ENCODE data around the gene SDCCAG8. TPM values are rescaled to one million over a fixed set of nuclear protein-coding genes. Genes with fewer than 3 reads are reported as not detected.
"Not testable (repeated sequence)": the region's sequence is repeated elsewhere in the genome, so short reads cannot be mapped to it uniquely, and the experiment has no call there.

Gene SDCCAG8
- total RNA-seq, 1 experiment from 2014 or later: 10.0 TPM

DNA sequence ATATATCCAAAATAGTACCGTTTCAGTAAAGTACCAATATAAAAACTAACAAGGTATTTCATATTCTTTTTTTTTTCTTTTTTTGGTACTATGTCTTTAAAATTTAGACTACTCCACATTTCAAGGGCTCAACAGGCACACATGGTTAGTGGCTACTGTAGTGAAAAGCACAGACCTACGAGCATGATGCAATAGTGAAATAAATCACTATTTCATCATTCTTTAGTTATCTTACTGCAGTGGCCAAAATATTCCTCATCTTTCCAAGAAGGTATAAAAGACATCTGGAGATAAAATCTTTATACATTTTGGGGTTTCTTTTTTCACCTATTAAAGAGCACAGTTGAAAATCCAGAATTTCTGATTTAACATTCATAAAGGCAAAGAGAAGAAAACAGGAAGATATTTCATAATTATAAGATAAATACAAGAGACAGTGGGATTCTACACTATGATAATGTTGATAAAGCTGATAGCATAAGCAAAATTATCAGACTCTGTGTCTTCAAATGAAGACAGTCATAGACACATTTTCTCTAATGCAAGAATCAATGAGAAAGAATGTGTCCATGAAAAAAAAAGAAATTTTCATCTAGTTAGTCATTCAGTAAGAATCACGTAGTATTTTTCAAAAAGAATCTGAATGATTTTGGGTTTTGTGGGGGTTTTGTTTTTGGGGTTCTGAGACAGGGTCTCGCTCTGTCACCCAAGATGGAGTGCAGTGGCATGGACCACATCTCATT is 42.6 kb upstream of the SDCCAG8 start:
- no peak overlapping the region for H2AK5ac ChIP-seq (ENCODE audit: insufficient read length, low read length)
- H3K9me3 ChIP-seq (ENCODE audit: control insufficient read depth, low read depth, low read length): no peaks in the 10 kb centered on the region
- Mint-ChIP-seq H3K4me3 (no peak overlapping the region), H3K27me3 (ENCODE audit: low read depth) (no peaks in the 10 kb centered on the region), H3K9me3 (no peaks in the 10 kb centered on the region; a peak in 1 of 5 replicates), H3K36me3 (ENCODE audit: insufficient read depth in 1 of 3, low read depth in 3 of 3) (peaks cover 23 to 30% (median 27%) of the 10 kb centered on the region in 3 experiments), H3K27ac (peak overlapping the region in 1 of 3 experiments; percentile 48; a peak in 1 of 7 replicates), H3K4me1 (peaks cover 8 to 13% of the 10 kb centered on the region in 2 experiments)
- H3K27ac ChIP-seq (ENCODE audit: insufficient read length, low read depth, low read length): no peak overlapping the region
- H4K8ac ChIP-seq (replicated peaks; ENCODE audit: insufficient read length, low read depth, low read length): no peak overlapping the region
- no peaks in the 10 kb centered on the region for H3K79me2 ChIP-seq (ENCODE audit: insufficient read depth, low read length)
- no peaks in the 10 kb centered on the region for H3K27me3 ChIP-seq (ENCODE audit: insufficient read depth, low read length)
- no peak overlapping the region for H2AFZ ChIP-seq (ENCODE audit: low read length)
- no peak overlapping the region for H3K18ac ChIP-seq (ENCODE audit: insufficient read length, low read depth, low read length)
- H2BK20ac ChIP-seq (ENCODE audit: low read depth, low read length, poor library complexity, severe bottlenecking): no peak overlapping the region
- H3K14ac ChIP-seq (ENCODE audit: insufficient read depth, low read length): no peak overlapping the region
- H3K79me1 ChIP-seq (ENCODE audit: insufficient read depth, low read depth, low read length, poor library complexity, severe bottlenecking): no peaks in the 10 kb centered on the region
- H3K4me1 ChIP-seq (ENCODE audit: insufficient read depth, low read length): no peaks in the 10 kb centered on the region
- no peak overlapping the region for H4K91ac ChIP-seq (ENCODE audit: insufficient read length, low read depth, low read length)
- no peak overlapping the region for H4K5ac ChIP-seq (ENCODE audit: insufficient read length, low read depth, low read length)
- no peak overlapping the region for H3T11ph ChIP-seq (ENCODE audit: low read length)
- H3K9ac ChIP-seq (ENCODE audit: extremely low read depth, insufficient read length, low read length): no peak overlapping the region
- no peak overlapping the region for H3K4ac ChIP-seq (ENCODE audit: low read depth, low read length)
- TF ChIP-seq, protein P1, sequence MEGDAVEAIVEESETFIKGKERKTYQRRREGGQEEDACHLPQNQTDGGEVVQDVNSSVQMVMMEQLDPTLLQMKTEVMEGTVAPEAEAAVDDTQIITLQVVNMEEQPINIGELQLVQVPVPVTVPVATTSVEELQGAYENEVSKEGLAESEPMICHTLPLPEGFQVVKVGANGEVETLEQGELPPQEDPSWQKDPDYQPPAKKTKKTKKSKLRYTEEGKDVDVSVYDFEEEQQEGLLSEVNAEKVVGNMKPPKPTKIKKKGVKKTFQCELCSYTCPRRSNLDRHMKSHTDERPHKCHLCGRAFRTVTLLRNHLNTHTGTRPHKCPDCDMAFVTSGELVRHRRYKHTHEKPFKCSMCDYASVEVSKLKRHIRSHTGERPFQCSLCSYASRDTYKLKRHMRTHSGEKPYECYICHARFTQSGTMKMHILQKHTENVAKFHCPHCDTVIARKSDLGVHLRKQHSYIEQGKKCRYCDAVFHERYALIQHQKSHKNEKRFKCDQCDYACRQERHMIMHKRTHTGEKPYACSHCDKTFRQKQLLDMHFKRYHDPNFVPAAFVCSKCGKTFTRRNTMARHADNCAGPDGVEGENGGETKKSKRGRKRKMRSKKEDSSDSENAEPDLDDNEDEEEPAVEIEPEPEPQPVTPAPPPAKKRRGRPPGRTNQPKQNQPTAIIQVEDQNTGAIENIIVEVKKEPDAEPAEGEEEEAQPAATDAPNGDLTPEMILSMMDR (conservative IDR thresholded peaks at IDR 0.05): no peak
- no peaks in the 10 kb centered on the region for H3K23me2 ChIP-seq (ENCODE audit: insufficient read length, low read depth, low read length, poor library complexity, severe bottlenecking)
- WGBS (ENCODE audit: extremely low coverage, insufficient read length, low lambda C conversion rate): no CpG with 5 or more reads among the region's 4 CpGs
- H2BK120ac ChIP-seq (ENCODE audit: low read depth, low read length, poor library complexity, severe bottlenecking): no peak overlapping the region
- H2BK5ac ChIP-seq (ENCODE audit: insufficient read length, low read length): no peak overlapping the region
- no peak overlapping the region for H3K56ac ChIP-seq (ENCODE audit: insufficient read length, low read depth, low read length)
- DNase-seq: no peak
- H4K20me1 ChIP-seq (ENCODE audit: control insufficient read depth, insufficient read depth, insufficient read length): no peaks in the 10 kb centered on the region
- H3K23ac ChIP-seq (ENCODE audit: insufficient read length, low read depth, low read length): no peak overlapping the region
- H2BK12ac ChIP-seq (ENCODE audit: insufficient read length, low read depth, low read length): no peak overlapping the region
- no peak overlapping the region for H3K4me2 ChIP-seq (ENCODE audit: insufficient read depth, insufficient read length, low read length)
- H2BK15ac ChIP-seq (ENCODE audit: low read depth, low read length): no peak overlapping the region

DNA sequence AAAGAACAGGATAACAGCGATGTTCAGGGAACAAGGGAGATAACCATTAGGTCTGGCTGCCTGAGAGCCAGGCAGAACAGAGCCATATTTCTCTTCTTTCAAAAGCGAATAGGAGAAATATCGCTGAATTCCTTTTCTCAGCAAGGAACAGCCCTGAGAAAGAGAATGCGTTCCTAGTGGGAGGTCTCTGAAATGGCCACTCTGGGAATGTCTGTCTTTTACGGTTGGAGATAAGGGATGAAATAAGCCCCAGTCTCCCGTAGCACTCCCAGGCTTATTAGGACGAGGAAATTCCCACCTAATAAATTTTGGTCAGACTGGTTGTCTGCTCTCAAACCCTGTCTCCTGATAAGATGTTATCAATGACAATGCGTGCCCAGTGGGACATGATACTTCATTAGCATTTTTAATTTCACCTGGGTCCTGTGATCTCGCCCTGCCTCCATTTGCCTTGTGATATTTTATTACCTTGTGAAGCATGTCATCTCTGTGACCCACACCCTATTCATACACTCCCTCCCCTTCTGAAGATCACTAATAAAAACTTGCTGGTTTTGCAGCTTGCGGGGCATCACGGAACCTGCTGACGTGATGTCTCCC is 40.5 kb upstream of the SDCCAG8 start:
- H3K4me2 ChIP-seq (ENCODE audit: insufficient read depth, insufficient read length, low read length); H3K9me3 ChIP-seq (ENCODE audit: control insufficient read depth, low read depth, low read length); H3K4me3 Mint-ChIP-seq; H3K23me2 ChIP-seq (ENCODE audit: insufficient read length, low read depth, low read length, poor library complexity, severe bottlenecking); H3K56ac ChIP-seq (ENCODE audit: insufficient read length, low read depth, low read length); H3T11ph ChIP-seq (ENCODE audit: low read length); H3K79me2 ChIP-seq (ENCODE audit: insufficient read depth, low read length); H4K8ac ChIP-seq (replicated peaks; ENCODE audit: insufficient read length, low read depth, low read length); H3K9ac ChIP-seq (ENCODE audit: extremely low read depth, insufficient read length, low read length); H4K5ac ChIP-seq (ENCODE audit: insufficient read length, low read depth, low read length); H2AFZ ChIP-seq (ENCODE audit: low read length); H4K91ac ChIP-seq (ENCODE audit: insufficient read length, low read depth, low read length); H3K4ac ChIP-seq (ENCODE audit: low read depth, low read length); H3K27ac ChIP-seq (ENCODE audit: insufficient read length, low read depth, low read length); H3K14ac ChIP-seq (ENCODE audit: insufficient read depth, low read length); H3K27me3 Mint-ChIP-seq (ENCODE audit: low read depth); H4K20me1 ChIP-seq (ENCODE audit: control insufficient read depth, insufficient read depth, insufficient read length); H3K23ac ChIP-seq (ENCODE audit: insufficient read length, low read depth, low read length); H2BK5ac ChIP-seq (ENCODE audit: insufficient read length, low read length); H2BK120ac ChIP-seq (ENCODE audit: low read depth, low read length, poor library complexity, severe bottlenecking); H3K4me1 ChIP-seq (ENCODE audit: insufficient read depth, low read length); H2BK20ac ChIP-seq (ENCODE audit: low read depth, low read length, poor library complexity, severe bottlenecking); H3K79me1 ChIP-seq (ENCODE audit: insufficient read depth, low read depth, low read length, poor library complexity, severe bottlenecking); H3K9me3 Mint-ChIP-seq; H2BK15ac ChIP-seq (ENCODE audit: low read depth, low read length); H2BK12ac ChIP-seq (ENCODE audit: insufficient read length, low read depth, low read length); H3K18ac ChIP-seq (ENCODE audit: insufficient read length, low read depth, low read length); H2AK5ac ChIP-seq (ENCODE audit: insufficient read length, low read length); H3K27me3 ChIP-seq (ENCODE audit: insufficient read depth, low read length); DNase-seq: not testable (repeated sequence)
- Mint-ChIP-seq H3K36me3 (ENCODE audit: insufficient read depth in 1 of 3, low read depth in 3 of 3) (peaks cover 32 to 41% (median 35%) of the 10 kb centered on the region in 3 experiments), H3K27ac (peak overlapping the region; percentile 1 to 78 (median 77); a peak in 4 of 7 replicates), H3K4me1 (peaks cover 8 to 13% of the 10 kb centered on the region in 2 experiments)
- WGBS (ENCODE audit: extremely low coverage, insufficient read length, low lambda C conversion rate): no CpG with 5 or more reads among the region's 12 CpGs
